ENCODE measurements around the gene ARMC12.

The ARMC12 gene

GRCh38 chr6:35778437-35778836 lies 41.6 kb downstream of the ARMC12 start:
- no peak for DNase-seq

DNA sequence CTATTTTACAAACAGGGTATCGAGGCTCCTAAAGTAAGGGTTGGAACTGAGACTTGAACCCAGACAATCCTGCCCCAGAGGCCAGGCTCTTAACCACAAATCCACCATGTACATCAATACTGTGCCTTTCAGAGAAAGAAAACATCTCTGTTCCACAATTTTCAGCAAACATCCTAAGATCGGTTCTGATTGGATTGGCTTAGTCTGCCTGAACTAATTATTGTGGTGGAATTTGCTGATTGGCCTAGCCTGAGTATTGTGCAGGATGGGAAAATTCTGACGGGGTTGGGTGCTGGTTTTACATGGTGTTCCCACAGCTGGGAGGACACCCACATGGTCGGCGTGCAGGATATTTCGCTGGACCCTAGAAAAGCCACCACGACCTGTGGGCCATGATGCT lies 43.9 kb downstream of the ARMC12 start, which contains the start of gene CLPSL1:
Gene CLPSL1, plus strand, starts transcription at position 301 of the 400 bp plus-strand sequence. Its CDS starts 92 bp downstream, at position 393.
- DNase-seq, result no peak

DNA sequence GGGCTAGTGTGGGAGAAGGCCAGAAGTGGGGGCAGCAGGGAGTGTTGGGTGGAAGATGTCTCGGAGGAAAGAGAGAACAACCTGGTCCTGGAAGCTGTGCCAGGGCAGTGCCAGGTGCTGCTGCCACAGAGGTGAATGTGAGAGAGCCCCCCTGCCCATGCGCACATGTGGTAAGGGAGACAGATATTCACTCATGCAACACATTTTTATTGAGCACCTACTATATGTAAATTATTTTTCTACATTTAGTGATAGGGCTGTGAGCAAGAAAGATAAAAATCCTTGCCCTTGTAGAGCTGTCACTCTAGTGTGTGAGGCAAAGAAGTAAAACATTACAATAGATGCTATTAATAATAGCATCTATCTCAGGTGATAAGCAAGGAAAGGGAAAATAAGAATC lies 44.5 kb downstream of the ARMC12 start:
- DNase-seq, result no peak

DNA sequence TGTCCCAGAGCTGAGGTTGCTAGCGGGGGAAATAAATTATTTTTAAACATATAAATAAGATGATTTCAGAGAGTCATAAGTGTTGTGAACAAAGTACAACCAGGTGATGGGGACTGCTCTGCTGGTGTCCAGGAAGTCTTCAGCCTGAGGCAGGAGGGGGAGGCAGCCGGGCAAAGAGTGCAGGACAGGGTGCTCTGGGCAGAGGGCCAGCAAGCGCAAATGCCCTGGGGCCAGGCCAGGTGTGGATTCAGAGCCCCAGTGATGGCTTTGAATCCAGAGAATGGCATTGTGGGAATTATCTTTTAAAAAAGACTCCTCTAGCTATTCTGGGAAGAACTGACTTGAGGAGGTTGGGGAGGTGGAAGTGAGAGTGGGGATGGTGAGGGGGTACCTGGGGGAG lies 45.6 kb downstream of the ARMC12 start:
- no peak for DNase-seq

GRCh38 chr6:35784200-35784599 lies 47.4 kb downstream of the ARMC12 start:
- no peak for DNase-seq

DNA sequence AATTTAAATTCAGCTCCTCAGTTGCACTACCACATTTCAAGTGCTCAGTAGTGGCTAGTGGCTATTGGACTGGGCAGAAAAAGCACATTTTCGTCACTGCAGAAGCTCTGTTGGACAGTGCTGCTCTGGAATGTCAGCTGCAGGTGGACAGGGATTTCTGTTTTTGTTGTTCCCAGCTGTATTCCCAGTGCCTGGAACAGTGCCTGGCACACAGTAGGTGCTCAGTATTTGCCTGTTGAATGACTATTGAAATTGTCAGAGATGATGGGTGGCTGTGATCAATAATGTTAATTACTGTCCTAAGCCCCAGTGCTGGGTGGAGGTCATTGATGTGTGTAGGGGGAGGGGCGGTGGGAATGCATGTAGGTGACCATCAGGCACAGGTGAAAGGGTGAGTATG lies 49.4 kb downstream of the ARMC12 start:
- DNase-seq, result no peak

GRCh38 chr6:35786810-35787209 lies 50.0 kb downstream of the ARMC12 start:
- DNase-seq, result no peak

GRCh38 chr6:35787266-35788218 lies 50.7 kb downstream of the ARMC12 start:
- DNase-seq, result no peak

DNA sequence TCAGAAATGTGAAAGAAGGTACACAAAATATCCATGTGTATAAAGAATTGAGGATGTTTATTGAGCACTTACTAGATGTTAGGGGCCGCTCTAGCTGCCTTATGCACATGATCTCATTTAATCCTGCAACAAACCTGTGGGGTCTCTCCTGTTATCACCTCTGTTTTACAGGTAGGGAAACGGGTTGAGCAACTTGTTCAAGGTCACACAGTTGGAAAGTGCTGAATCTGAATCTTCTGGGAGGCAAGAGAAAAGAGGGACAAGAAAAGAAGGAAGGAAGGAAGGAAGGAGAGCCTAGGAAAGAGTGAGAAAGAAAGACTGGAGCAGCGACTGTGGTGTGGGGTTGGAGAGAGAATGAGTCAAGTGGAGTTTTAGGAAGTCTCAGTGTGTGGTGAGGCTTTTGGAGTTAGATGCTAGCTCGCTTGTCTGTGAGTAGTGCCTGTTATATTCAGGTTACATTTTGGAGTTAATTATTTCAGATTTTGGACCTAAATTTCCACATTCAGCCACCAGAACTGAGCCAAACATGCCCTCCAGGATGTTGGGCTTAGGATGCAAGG lies 51.7 kb downstream of the ARMC12 start:
- DNase-seq, result no peak

GRCh38 chr6:35790683-35791082 lies 53.9 kb downstream of the ARMC12 start:
- DNase-seq, result no peak

GRCh38 chr6:35794536-35795452 lies 58.0 kb downstream of the ARMC12 start:
- no peak for DNase-seq

DNA sequence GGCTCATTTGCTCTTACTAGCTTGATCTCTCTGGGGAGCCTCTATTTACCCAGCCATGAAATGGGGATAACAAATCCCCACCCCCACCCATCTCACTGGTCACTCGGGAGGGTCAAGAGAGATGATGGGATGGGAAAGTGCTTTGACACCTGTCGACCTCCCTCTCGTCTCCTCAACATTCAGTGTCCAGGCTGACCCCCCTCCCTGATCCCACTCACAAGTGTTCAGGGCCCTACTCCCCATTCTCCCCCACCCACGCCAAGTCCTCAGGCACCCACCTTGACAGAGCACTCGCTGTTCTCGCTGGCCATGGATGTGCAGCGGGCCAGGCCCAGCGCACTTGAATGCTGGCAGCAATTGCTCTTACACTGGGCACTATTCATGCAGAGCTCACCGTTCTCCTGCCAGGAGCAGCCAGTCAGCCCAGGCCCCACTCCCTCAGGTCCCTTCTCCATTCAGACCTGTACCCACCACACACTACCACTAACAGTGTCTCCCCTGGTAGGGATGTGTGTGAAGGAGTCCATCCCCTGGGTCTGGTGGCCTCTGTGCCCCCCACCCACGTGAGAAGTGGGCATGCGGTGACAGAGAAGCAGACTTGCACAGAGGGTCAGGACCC lies 58.7 kb downstream of the ARMC12 start:
- no peak for DNase-seq

DNA sequence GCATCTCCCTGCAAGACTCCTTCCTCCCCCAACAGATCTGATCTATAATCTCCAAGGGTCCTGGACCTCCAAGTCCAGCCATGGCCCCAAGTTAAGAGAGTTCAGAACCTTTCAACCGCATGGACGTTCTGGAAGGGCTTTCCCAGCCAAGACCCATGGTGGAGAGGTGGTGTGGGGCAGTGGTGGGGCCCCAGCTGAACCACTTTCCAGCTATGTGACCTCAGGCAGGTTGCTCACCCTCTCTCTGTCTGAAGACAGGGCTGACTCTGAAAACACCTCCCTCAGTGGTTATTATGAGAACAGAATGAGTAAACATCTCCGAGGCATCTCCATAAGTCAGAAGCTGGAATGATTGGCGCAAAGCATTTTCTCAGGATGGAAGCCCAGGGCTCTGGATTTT lies 59.4 kb downstream of the ARMC12 start:
- DNase-seq, result no peak

DNA sequence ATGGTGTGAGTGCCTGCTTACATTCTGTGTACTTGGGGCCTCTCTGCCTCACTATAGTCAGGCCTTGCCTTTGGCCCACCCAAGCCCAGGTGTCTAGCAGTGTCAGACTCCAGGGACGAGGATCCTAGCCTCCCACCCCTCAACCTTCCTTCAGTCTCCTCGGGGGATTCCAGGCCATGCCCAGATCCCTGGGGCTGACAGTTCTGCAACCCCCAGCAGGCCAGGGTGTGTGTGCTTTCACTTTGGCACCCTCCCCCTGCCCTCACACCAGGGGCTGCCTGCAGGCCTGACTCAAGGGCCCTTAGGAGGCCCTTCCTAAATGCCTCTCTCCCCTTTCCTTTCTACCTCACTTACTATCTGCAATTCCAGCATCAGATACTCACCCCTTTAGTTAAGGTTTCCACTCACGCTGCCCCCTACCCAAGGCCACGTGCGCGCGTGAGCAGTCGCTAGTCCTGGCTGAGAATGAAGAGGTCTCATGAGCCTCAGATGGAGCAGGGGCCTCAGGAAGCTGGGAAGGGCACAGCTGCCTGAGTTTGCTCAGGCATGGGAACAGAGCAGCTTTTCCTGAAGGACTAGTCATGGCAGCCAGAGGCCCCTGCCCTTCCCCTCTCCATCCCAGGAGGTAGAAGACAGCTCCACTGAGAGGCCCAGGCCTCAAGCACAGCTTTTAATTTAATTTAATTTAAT lies 61.1 kb downstream of the ARMC12 start:
- DNase-seq, result no peak
